Measurements from ENCODE around the gene MUC5B. TPM values are rescaled to one million over a fixed set of nuclear protein-coding genes. Genes with fewer than 3 reads are reported as not detected.
"Not testable (repeated sequence)": the region's sequence is repeated elsewhere in the genome, so short reads cannot be mapped to it uniquely, and the experiment has no call there.

MUC5B gene
- not detected for polyA plus RNA-seq

GRCh38 chr11:1222491-1223345 is at the start of gene MUC5B:
MUC5B (plus strand) TSS chr11:1223066; CDS start chr11:1223124, 58 bp downstream.
- H3K36me3 Mint-ChIP-seq = no peaks in the 10 kb centered on the region
- peaks cover 0 to 2% (median 0%) of the 10 kb centered on the region in 3 donors for H3K9me3 Mint-ChIP-seq
- H3K27ac Mint-ChIP-seq = no peak within 1 kb of the TSS
- H3K4me3 Mint-ChIP-seq = no peak within 1 kb of the TSS
- peaks cover 11% of the 10 kb centered on the region for H3K27me3 Mint-ChIP-seq
- no peaks in the 10 kb centered on the region for H3K4me1 Mint-ChIP-seq

GRCh38 chr11:1173396-1173795 is 49.5 kb upstream of the MUC5B start:
- not testable (repeated sequence) for H3K27ac Mint-ChIP-seq, H3K27me3 Mint-ChIP-seq, H3K36me3 Mint-ChIP-seq, H3K4me1 Mint-ChIP-seq, H3K9me3 Mint-ChIP-seq, H3K4me3 Mint-ChIP-seq

GRCh38 chr11:1174441-1175370 is 48.2 kb upstream of the MUC5B start:
- H3K4me3 Mint-ChIP-seq = no peak overlapping the region
- peaks cover 0 to 2% (median 0%) of the 10 kb centered on the region in 3 donors for H3K4me1 Mint-ChIP-seq
- no peak overlapping the region for H3K27ac Mint-ChIP-seq
- no peaks in the 10 kb centered on the region for H3K27me3 Mint-ChIP-seq
- H3K36me3 Mint-ChIP-seq = no peaks in the 10 kb centered on the region
- peaks cover 0 to 2% (median 0%) of the 10 kb centered on the region in 3 donors for H3K9me3 Mint-ChIP-seq

- Mint-ChIP-seq H3K36me3 (no peaks in the 10 kb centered on the region), H3K27ac (peak overlapping the region in 1 of 3 donors; percentile 50), H3K4me3 (no peak overlapping the region), H3K27me3 (no peaks in the 10 kb centered on the region), H3K9me3 (peaks cover 0 to 2% (median 0%) of the 10 kb centered on the region in 3 donors), H3K4me1 (peaks cover 0 to 2% (median 0%) of the 10 kb centered on the region in 3 donors)
Measured at GRCh38 chr11:1175461-1176223, 47.2 kb upstream of the MUC5B start.

GRCh38 chr11:1176224-1177019 is 46.4 kb upstream of the MUC5B start:
- Mint-ChIP-seq H3K27me3 (no peaks in the 10 kb centered on the region), H3K9me3 (peaks cover 0 to 2% (median 0%) of the 10 kb centered on the region in 3 donors), H3K4me3 (no peak overlapping the region), H3K27ac (no peak overlapping the region), H3K36me3 (no peaks in the 10 kb centered on the region), H3K4me1 (peaks cover 0 to 2% (median 0%) of the 10 kb centered on the region in 3 donors)

- H3K27ac Mint-ChIP-seq = no peak overlapping the region
- H3K4me1 Mint-ChIP-seq = peaks cover 0 to 2% (median 0%) of the 10 kb centered on the region in 3 donors
Measured at GRCh38 chr11:1177020-1177770, 45.7 kb upstream of the MUC5B start.

GRCh38 chr11:1177771-1178090 is 45.1 kb upstream of the MUC5B start:
- no peak overlapping the region for H3K27ac Mint-ChIP-seq
- no peaks in the 10 kb centered on the region for H3K36me3 Mint-ChIP-seq
- peaks cover 0 to 2% (median 0%) of the 10 kb centered on the region in 3 donors for H3K4me1 Mint-ChIP-seq
- H3K4me3 Mint-ChIP-seq = no peak overlapping the region
- no peaks in the 10 kb centered on the region for H3K27me3 Mint-ChIP-seq
- H3K9me3 Mint-ChIP-seq = peaks cover 0 to 2% (median 0%) of the 10 kb centered on the region in 3 donors

More at GRCh38 chr11:1177020-1177770, 45.7 kb upstream of the MUC5B start:
- Mint-ChIP-seq H3K36me3 (no peaks in the 10 kb centered on the region), H3K4me3 (no peak overlapping the region), H3K9me3 (peaks cover 0 to 2% (median 0%) of the 10 kb centered on the region in 3 donors), H3K27me3 (no peaks in the 10 kb centered on the region)

- no peaks in the 10 kb centered on the region for H3K27me3 Mint-ChIP-seq
- peaks cover 0 to 2% (median 0%) of the 10 kb centered on the region in 3 donors for H3K4me1 Mint-ChIP-seq
- no peak overlapping the region for H3K4me3 Mint-ChIP-seq
Measured at GRCh38 chr11:1178201-1178885, 44.5 kb upstream of the MUC5B start.

GRCh38 chr11:1178906-1179305 is 44.0 kb upstream of the MUC5B start:
- no peak overlapping the region for H3K4me3 Mint-ChIP-seq
- H3K27me3 Mint-ChIP-seq = no peaks in the 10 kb centered on the region
- H3K4me1 Mint-ChIP-seq = peaks cover 0 to 2% (median 0%) of the 10 kb centered on the region in 3 donors
- peaks cover 0 to 2% (median 0%) of the 10 kb centered on the region in 3 donors for H3K9me3 Mint-ChIP-seq
- H3K27ac Mint-ChIP-seq = no peak overlapping the region
- no peaks in the 10 kb centered on the region for H3K36me3 Mint-ChIP-seq

More at GRCh38 chr11:1178201-1178885, 44.5 kb upstream of the MUC5B start:
- Mint-ChIP-seq H3K9me3 (peaks cover 0 to 2% (median 0%) of the 10 kb centered on the region in 3 donors), H3K36me3 (no peaks in the 10 kb centered on the region), H3K27ac (no peak overlapping the region)

GRCh38 chr11:1179641-1180040 is 43.2 kb upstream of the MUC5B start:
- Mint-ChIP-seq H3K4me3 (no peak overlapping the region), H3K9me3 (peaks cover 0 to 2% (median 0%) of the 10 kb centered on the region in 3 donors), H3K27me3 (no peaks in the 10 kb centered on the region), H3K36me3 (no peaks in the 10 kb centered on the region), H3K4me1 (peaks cover 0 to 2% (median 0%) of the 10 kb centered on the region in 3 donors), H3K27ac (no peak overlapping the region)

- H3K27ac Mint-ChIP-seq = no peak overlapping the region
- peaks cover 0 to 2% (median 0%) of the 10 kb centered on the region in 3 donors for H3K9me3 Mint-ChIP-seq
Measured at GRCh38 chr11:1180171-1180570, 42.7 kb upstream of the MUC5B start.

GRCh38 chr11:1180947-1181391 is 41.9 kb upstream of the MUC5B start:
- no peak overlapping the region for H3K27ac Mint-ChIP-seq
- no peaks in the 10 kb centered on the region for H3K4me1 Mint-ChIP-seq
- no peak overlapping the region for H3K4me3 Mint-ChIP-seq
- no peaks in the 10 kb centered on the region for H3K27me3 Mint-ChIP-seq
- no peaks in the 10 kb centered on the region for H3K9me3 Mint-ChIP-seq
- no peaks in the 10 kb centered on the region for H3K36me3 Mint-ChIP-seq

More at GRCh38 chr11:1180171-1180570, 42.7 kb upstream of the MUC5B start:
- H3K4me3 Mint-ChIP-seq = no peak overlapping the region
- H3K4me1 Mint-ChIP-seq = peaks cover 0 to 2% (median 0%) of the 10 kb centered on the region in 3 donors
- no peaks in the 10 kb centered on the region for H3K36me3 Mint-ChIP-seq
- no peaks in the 10 kb centered on the region for H3K27me3 Mint-ChIP-seq

- Mint-ChIP-seq H3K4me3 (no peak overlapping the region), H3K36me3 (no peaks in the 10 kb centered on the region), H3K27me3 (no peaks in the 10 kb centered on the region), H3K27ac (no peak overlapping the region), H3K4me1 (no peaks in the 10 kb centered on the region), H3K9me3 (no peaks in the 10 kb centered on the region)
Measured at GRCh38 chr11:1181420-1181819, 41.4 kb upstream of the MUC5B start.
